Measurements from ENCODE around the gene PTGER2.
A peak's percentile ranks its signal among the peaks of the same experiment; 100 is the strongest.

The PTGER2 gene

DNA sequence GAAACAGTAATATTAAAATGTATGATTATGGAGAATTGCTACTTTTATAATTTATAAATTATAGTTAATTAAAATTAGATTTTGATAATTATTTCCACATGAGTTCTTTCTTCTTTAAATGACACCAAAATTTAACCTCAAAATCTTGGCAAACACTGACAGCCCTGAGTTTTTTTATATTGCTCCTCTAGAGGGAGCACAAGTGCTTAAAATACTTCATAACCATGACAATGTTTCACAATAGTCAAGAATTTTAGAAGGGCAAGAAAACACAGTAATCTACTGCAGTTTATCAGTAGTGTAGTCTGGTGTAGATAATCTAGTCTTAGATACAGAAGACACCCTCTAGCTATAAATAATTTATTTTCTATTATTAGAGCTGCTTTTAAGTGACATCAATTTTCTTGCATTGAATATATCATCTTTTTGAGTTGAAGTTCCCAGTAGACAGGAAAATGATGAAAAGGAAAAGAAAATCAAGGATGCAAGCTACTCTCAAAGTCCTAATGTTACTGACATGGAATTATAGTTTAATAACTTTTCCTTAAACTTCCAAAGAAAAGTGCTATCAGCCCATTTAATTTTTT lies 14.3 kb upstream of the PTGER2 start:
- no peak overlapping the region for H3K4me3 ChIP-seq (ENCODE audit: severe bottlenecking)
- TF ChIP-seq, protein P1, sequence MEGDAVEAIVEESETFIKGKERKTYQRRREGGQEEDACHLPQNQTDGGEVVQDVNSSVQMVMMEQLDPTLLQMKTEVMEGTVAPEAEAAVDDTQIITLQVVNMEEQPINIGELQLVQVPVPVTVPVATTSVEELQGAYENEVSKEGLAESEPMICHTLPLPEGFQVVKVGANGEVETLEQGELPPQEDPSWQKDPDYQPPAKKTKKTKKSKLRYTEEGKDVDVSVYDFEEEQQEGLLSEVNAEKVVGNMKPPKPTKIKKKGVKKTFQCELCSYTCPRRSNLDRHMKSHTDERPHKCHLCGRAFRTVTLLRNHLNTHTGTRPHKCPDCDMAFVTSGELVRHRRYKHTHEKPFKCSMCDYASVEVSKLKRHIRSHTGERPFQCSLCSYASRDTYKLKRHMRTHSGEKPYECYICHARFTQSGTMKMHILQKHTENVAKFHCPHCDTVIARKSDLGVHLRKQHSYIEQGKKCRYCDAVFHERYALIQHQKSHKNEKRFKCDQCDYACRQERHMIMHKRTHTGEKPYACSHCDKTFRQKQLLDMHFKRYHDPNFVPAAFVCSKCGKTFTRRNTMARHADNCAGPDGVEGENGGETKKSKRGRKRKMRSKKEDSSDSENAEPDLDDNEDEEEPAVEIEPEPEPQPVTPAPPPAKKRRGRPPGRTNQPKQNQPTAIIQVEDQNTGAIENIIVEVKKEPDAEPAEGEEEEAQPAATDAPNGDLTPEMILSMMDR (IDR thresholded peaks at IDR 0.05; ENCODE audit: poor library complexity, severe bottlenecking) = peak; percentile 94
- DNase-seq (ENCODE audit: low spot score) (no peak), ATAC-seq (ENCODE audit: low read depth) (no peak)
- no peaks in the 10 kb centered on the region for H3K4me1 ChIP-seq (ENCODE audit: insufficient read depth, poor library complexity, severe bottlenecking)
- H3K27me3 ChIP-seq (ENCODE audit: insufficient read depth, poor library complexity, severe bottlenecking) = no peaks in the 10 kb centered on the region
- H3K9me3 ChIP-seq (ENCODE audit: severe bottlenecking) = no peaks in the 10 kb centered on the region
- H3K36me3 ChIP-seq (ENCODE audit: low read depth) = no peaks in the 10 kb centered on the region
- no peak overlapping the region for H3K27ac ChIP-seq (ENCODE audit: poor library complexity, severe bottlenecking)

DNA sequence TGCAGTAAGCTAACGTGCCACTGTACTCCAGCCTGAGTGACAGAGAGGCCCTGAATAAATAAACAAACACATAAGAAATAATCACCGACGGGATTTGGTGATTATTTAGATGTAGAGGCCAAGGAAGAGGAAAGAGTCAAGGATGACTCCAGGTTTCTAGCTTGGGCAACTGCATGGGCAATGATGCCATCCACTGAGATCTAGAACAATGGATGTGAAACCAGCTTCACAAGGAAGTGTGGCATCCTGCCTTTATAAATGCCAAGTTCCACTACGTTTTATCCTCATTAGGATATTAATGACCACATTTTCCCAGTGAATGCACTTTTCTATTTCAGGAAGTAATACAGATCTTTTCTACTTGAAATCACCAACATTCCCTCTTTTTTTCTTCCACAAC lies 10.9 kb upstream of the PTGER2 start:
- no peaks in the 10 kb centered on the region for H3K36me3 ChIP-seq (ENCODE audit: low read depth)
- H3K4me3 ChIP-seq (ENCODE audit: severe bottlenecking) = no peak overlapping the region
- H3K27me3 ChIP-seq (ENCODE audit: insufficient read depth, poor library complexity, severe bottlenecking) = no peaks in the 10 kb centered on the region
- no peak overlapping the region for H3K27ac ChIP-seq (ENCODE audit: poor library complexity, severe bottlenecking)
- no peaks in the 10 kb centered on the region for H3K9me3 ChIP-seq (ENCODE audit: severe bottlenecking)
- TF ChIP-seq, protein P1 (IDR thresholded peaks at IDR 0.05; ENCODE audit: poor library complexity, severe bottlenecking) = no peak
- DNase-seq (ENCODE audit: low spot score) = no peak
- H3K4me1 ChIP-seq (ENCODE audit: insufficient read depth, poor library complexity, severe bottlenecking) = no peaks in the 10 kb centered on the region
- ATAC-seq (ENCODE audit: low read depth) = no peak

DNA sequence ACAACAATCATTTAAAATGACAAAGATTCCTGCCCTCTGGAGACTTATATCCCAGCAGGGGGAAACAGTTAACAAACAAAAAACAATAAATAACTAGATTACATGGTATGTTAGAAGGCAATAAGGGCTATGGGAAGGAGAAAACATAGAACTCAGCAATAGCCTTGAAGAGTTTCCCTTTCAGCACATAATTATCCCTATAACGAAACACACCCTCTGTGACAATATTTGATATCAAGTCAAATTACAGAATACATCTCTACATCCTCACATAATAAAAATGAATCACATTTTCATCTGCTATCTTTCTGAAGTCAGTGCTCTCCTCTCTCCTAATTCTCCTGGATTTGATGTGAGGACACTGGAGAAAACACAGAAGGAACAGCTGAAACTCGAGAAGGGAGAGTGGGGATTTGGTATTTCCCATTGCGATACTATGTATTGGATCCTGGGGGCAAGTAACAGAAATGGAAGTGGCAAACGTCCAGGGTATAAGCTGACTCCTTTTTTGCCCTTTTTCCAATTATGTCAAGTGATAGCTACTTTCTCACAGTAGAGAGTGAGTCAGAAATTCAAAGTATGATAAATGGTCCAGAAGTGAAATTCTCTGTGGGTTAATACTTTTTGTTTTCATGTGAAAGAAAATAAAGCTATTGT lies 9.7 kb upstream of the PTGER2 start:
- Histone ChIP-seq H3K4me3 (ENCODE audit: severe bottlenecking) (no peak overlapping the region), H3K9me3 (ENCODE audit: severe bottlenecking) (no peaks in the 10 kb centered on the region), H3K27me3 (ENCODE audit: insufficient read depth, poor library complexity, severe bottlenecking) (no peaks in the 10 kb centered on the region), H3K27ac (ENCODE audit: poor library complexity, severe bottlenecking) (no peak overlapping the region), H3K36me3 (ENCODE audit: low read depth) (no peaks in the 10 kb centered on the region), H3K4me1 (ENCODE audit: insufficient read depth, poor library complexity, severe bottlenecking) (no peaks in the 10 kb centered on the region)
- TF ChIP-seq, protein P1 (IDR thresholded peaks at IDR 0.05; ENCODE audit: poor library complexity, severe bottlenecking) = no peak
- DNase-seq (ENCODE audit: low spot score) (no peak), ATAC-seq (ENCODE audit: low read depth) (no peak)

DNA sequence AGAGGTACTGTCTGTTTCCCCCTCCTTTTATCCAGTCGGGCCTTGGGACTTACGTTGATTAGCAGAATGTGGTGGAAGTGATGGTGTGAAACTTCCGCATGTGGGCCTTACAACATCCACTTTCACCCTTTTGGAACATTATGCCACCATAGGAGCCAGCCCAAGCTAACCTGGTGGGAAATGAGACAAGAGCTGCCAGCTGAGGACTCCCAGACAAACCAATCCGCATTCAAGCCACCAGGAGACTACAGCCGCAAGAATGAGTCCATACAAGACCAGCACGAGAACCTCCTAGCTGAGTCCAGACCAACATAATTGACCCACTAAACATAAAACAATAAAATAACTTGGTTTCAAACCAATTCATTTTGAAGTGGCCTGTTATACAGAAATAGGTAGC lies 9.1 kb upstream of the PTGER2 start:
- ATAC-seq (ENCODE audit: low read depth) (no peak), DNase-seq (ENCODE audit: low spot score) (no peak)
- no peaks in the 10 kb centered on the region for H3K9me3 ChIP-seq (ENCODE audit: severe bottlenecking)
- H3K4me1 ChIP-seq (ENCODE audit: insufficient read depth, poor library complexity, severe bottlenecking) = no peaks in the 10 kb centered on the region
- no peaks in the 10 kb centered on the region for H3K27me3 ChIP-seq (ENCODE audit: insufficient read depth, poor library complexity, severe bottlenecking)
- no peak overlapping the region for H3K27ac ChIP-seq (ENCODE audit: poor library complexity, severe bottlenecking)
- H3K4me3 ChIP-seq (ENCODE audit: severe bottlenecking) = no peak overlapping the region
- TF ChIP-seq, protein P1 (IDR thresholded peaks at IDR 0.05; ENCODE audit: poor library complexity, severe bottlenecking) = no peak
- no peaks in the 10 kb centered on the region for H3K36me3 ChIP-seq (ENCODE audit: low read depth)

DNA sequence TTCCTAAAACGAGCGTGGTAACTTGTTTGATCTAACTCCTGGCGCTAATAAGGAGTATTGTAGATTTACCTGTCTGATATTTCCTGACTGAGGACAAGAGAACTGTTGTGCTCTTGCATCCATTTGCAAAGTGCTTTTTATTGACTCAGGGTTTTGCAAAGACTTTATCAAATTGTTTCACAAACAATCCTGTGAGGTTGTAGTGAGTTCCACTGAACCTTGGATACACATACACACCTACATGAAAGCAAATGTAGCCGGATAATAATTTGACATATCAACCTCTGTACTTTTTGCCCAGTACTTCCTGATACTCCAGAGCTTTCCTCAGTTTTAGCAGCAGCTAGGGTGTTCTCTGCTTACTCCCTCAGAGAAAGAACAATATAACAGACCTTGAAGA lies 6.7 kb upstream of the PTGER2 start:
- H3K9me3 ChIP-seq (ENCODE audit: severe bottlenecking) = no peaks in the 10 kb centered on the region
- no peak for ATAC-seq (ENCODE audit: low read depth)

More for the DNA sequence above, 6.7 kb upstream of the PTGER2 start:
- H3K4me3 ChIP-seq (ENCODE audit: severe bottlenecking) = no peak overlapping the region
- DNase-seq (ENCODE audit: low spot score) = no peak
- TF ChIP-seq, protein P1 (IDR thresholded peaks at IDR 0.05; ENCODE audit: poor library complexity, severe bottlenecking) = no peak
- no peak overlapping the region for H3K27ac ChIP-seq (ENCODE audit: poor library complexity, severe bottlenecking)
- no peaks in the 10 kb centered on the region for H3K27me3 ChIP-seq (ENCODE audit: insufficient read depth, poor library complexity, severe bottlenecking)
- H3K36me3 ChIP-seq (ENCODE audit: low read depth) = no peaks in the 10 kb centered on the region
- no peaks in the 10 kb centered on the region for H3K4me1 ChIP-seq (ENCODE audit: insufficient read depth, poor library complexity, severe bottlenecking)

Data from RWPE2 (cell line).